NCI-H2196 treated with DMSO at 0.1 percent for 48 hours (cell line): Measurements from ENCODE around the gene SGK1.
"Not testable (repeated sequence)": the region's sequence is repeated elsewhere in the genome, so short reads cannot be mapped to it uniquely, and the experiment has no call there.

ENCODE experiments used
- DNase-seq: peaks from one replicate; lab custom pipeline; 2025; ENCODE audit not compliant: unreplicated experiment; lab: John Stamatoyannopoulos, UW

Gene SGK1

DNA sequence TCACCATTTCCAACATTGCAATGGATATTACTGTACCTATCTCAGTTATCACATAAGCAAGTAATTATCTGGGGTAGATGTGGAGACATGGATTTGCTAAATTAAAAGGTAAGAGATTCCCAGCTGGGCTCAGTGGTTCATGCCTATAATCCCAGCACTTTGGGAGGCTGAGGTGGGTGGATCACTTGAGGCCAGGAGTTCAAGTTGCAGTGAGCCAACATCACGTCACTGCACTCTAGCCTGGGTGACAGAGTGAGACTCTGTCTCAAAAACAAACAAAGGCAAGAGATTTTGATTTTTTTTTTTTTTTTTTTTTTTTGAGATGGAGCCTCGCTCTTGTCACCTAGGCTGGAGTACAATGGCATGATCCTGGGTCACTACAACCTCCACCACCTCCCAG, 62.6 kb downstream of the SGK1 start:
- DNase-seq, result not testable (repeated sequence)

DNA sequence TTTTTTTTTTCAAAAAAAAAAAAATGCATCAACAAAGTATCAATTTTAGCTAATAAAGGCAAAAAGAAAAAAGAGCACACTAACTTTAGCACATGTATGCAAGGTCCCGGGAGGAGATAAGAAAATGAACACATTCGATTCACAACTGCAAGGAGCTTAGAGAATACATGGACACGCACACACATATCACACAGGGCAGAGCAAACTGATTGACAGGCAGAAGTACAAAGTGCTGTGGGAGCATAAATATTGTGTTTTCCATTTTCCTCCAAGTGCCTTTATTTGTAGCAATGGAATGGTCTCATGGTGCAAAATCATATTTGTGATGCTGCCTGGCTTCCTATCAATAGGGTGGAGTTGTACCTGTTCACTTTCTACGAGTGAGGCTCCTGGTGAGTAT, 63.8 kb downstream of the SGK1 start:
- no peak for DNase-seq

DNA sequence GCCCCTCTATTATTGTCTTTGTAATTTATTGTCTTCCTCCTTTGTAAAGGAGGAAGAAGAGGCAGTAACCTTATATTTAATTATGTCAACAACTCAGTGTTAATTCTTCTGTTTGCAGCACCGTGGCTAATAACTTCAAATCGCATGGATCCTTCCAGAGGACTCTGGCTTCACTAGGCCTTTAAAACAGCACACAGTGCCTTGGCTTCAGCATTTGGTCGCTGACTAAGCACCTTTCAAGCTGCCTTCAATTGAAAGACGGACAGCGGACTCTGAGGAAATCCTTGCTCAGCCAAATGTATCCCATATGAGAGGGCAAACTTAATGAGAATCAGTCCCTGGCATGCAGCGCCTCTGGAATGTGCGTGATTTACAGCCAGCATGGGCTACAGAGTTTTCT, 64.2 kb downstream of the SGK1 start:
- DNase-seq, result no peak

DNA sequence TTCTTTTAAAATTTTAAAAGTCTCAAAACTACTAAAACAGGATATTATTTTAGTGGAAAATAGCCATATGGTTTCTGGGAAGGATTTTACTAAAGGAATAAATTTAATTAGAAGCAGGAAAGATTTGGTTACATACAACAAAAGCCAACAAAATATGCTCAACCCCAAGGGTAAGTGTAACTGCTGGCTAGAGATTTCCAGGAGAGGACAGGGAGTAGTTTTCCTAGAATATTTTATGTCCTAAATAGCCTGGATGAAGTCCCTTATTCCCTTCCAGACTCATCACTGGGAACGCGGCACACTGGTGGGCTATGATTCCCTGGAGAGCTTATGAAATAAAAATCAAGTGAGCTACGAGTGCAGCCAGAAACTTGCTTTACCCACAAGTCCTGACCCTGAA, 66.6 kb downstream of the SGK1 start:
- DNase-seq, result no peak

DNA sequence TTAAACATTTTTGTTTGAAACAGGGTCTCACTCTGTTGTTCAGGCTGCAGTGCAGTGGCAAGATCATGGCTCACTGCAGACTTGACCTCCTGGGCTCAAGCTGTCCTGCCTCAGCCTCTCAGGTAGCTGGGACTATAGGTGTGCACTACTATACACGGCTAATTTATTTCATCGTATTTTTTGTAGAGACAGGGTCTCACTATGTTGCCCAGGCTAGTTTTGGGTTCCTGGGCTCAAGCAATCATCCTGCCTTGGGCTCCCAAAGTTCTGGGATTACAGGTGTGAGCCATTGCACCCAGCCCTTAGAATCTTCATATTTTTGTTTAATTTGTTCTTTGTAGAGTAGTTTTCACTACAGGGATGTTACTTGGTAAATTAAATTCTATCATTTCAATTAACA, 67.1 kb downstream of the SGK1 start:
- no peak for DNase-seq

DNA sequence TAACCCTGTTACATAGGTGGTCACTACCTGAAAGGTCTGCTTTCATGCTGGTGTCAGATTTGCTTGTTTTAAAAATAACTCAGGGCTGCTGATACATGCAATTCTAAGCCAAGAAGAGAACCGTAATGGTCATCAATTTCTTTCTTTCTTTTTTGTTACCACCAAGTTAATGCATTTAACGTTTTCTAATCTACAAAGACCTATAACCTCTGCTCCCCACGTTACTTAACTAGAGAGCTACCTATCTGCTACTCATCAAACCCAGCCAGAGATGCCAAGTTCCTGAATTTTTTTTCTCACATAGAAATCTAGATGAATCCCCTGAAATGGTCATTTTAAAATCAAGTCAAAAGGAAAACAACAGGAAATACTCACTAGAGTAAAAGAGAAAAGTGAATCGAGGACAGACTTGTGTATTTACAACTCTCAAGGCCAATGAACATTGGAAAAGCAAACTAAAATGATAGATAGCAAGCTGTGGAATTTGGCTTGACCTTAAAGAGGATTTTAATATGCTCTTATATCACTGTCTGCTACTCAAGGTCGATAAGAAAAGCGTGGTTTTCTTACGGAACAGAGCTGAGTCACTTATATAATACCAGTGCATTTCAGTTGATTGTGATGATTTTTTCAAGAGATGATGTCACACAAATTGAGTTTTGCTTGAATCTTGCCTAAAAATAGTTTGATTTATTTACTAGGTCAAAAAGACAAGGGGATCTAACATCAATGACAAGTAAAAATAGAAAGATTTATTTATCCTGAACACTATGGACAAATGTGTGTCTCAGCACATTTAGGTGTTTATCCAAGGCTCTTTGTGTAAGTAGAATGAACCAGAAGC, 67.9 kb downstream of the SGK1 start:
- no peak for DNase-seq

DNA sequence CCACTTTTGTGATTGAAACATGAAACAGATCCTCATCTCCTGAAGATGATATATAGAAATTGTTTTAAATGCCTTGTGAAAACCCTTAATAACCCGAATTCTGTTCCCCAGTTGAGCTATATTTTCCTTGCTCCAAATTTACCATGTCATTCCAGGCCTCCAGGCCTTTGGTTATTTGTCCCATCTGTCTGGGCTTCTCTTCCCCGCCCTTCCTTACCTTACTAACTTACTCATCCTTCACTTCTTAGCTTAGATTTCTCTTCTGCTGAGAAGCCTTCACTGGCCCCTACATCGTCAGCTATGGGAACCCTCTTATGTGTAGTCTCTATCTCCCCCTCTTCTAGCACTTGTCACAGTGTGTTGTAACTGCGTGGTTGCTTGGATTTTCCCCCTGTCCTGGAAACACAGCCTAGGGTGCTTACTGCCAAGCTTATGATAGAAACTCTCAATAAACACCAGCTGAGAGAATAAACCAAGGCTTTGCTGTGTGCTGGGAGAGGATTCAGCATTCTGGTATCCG, 68.6 kb downstream of the SGK1 start:
- no peak for DNase-seq

DNA sequence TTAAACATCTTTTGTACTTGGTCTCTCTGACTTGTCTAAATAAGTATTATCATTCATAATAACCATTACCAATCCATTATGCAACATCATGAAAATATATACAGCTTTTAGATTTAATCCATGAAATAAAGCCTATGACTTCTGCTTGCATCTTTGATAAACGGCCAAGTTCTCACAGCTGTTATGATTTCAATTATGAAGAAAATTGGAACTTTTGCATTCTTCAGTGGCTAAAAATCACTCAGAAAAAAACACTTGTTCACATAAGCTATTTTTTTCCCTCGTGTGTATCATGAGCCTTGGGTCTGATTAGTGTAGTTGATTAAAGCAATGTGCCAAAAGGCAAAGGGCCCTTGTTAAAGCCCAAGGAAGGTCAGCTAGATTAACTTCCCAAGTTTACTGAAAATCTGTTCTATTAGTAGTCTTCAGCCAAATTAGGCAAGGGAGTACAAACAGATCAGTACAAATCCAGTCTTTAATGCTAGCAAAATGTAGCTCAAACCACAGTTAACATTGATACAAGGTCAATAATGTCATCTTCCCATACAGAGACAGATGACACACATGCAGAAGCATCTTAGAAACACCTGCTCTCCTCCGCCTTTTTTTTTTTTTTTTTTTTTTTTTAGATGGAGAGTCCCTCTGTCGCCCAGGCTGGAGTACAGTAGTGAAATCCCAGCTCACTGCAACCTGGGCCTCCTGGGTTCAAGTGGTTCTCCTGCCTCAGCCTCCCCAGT, 69.9 kb downstream of the SGK1 start:
- no peak for DNase-seq

DNA sequence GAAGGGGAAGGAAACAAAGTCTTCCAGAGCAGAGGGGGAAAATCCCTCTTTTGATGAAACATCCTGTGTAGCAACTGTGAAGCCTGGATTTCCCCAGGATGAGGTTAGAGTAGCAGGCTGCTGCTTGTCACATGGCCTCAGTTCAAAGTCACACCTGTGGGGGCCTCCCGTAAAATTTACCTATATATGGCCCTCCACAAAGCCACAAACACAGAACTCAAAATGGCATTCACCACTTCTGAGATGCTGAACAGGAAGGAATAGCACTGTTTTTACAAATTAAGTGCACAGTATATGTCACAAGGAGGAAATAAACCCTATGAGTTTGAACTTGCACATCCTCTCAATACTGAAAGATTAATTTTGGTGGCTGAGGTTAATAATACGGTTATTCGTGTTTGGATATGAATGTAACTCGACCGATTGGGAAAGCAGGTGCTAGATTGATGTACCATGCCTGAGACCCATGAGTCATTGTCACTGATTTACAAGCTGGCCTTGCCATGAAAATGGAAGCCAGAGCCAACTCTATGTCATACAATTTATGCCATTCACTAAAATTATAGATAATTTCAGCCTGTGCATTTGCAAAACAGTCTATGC, 70.6 kb downstream of the SGK1 start:
- DNase-seq, result no peak

DNA sequence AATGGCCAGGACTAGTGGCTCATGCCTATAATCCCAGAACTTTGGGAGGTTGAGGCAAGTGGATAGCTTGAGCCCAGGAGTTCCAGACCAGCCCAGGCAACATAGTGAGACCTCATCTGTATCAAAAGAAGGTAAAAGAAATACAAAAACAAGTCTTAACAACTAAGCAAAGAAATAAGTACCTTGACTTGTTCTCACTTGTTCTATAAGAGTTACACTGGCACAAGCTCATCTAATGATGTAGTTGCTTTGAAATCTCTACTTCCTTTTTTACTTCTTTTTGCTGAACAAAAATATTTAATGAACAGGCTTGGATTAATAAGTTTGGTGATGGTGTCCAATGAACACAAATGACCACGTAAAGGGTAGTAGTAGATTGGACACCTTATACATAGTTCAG, 72.2 kb downstream of the SGK1 start:
- DNase-seq, result no peak

DNA sequence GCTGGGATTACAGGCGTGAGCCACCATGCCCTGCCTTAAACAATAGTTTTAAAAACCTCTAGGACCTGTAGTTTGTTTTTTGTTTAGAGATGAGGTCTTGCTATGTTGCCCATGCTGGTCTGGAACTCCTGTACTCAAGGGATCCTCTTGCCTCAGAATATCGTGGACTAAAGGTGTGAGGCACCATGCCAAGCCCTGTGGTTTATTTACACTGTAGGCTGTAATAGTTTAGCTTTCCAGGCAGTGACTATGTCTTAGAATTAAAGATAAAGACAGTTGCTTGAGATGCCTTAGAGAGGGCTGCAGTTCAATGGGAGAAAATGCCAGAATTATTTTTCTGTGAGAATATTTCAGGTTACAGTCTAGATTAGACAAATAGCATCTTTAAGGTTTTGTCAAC, 72.9 kb downstream of the SGK1 start:
- DNase-seq, result no peak

DNA sequence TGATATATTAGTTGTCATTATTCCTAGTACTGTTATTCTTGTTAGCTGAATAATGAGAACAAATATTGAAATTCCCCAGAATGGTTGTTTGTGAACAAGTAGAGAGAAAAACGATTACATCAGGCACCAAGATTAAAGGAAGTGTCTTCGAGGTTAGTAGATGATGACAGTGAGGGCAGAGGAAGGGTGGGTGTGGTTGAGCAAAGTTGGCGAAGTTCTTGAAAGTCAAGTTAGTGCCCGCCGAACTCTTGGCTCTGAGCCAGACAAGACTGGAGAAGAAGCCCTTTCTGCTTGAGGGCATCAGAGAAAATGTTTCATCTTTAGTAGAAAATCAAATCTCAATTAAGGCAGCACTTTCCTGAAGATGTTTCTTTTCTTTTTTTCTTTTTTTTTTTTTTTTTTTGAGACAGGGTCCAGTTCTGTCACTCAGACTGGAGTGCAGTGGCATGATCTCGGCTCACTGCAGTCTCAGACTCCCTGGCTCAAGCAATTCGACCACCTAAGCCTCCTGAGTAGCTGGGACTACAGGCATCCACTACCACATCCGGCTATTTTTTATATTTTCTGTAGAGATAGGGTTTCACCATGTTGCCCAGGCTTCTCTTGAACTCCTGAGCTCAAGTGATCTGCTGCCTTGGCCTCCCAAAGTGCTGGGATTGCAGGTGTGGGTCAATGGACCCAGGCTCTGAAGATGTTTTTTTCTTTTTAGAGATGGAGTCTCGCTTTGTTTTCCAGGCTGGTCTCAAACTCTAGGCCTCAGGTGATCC, 77.1 kb downstream of the SGK1 start:
- DNase-seq, result no peak

DNA sequence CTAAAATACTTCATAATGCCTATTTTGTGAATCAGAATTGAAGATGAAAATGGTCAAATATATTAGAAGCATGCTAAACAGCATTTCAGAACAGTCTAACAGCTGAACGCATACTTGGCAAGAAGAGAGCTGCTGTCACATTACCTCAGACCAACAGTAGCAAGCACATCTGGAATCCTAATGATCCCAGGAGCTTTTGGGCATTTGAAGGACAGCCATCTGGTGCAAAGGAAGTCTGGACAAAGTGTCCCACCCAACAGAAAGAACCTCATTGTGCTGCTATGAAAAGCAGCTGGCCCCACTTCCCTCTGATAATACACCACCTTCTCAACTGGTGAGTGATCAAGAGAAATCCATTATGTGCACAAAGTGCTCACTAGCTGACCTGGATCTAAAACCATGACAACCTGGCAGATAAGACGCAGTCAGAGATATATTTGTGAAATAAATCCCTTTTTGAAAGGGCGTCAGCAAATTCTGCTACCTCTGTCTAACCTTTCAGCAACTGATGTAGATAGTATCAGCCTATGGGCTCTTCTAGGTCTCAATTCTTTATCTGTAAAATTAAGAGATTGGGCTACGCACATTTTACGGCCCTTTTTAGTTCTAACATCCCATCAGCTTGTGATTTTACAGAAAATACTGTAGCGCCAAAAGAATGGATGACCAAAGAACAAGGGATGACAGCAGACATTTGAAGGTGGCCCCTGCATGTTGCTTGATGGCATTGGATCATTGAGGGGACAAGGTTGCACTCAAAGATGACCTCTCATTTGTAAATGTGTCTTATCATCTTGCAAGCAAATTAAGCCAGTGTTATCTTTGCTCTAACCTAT, 78.7 kb downstream of the SGK1 start:
- no peak for DNase-seq

DNA sequence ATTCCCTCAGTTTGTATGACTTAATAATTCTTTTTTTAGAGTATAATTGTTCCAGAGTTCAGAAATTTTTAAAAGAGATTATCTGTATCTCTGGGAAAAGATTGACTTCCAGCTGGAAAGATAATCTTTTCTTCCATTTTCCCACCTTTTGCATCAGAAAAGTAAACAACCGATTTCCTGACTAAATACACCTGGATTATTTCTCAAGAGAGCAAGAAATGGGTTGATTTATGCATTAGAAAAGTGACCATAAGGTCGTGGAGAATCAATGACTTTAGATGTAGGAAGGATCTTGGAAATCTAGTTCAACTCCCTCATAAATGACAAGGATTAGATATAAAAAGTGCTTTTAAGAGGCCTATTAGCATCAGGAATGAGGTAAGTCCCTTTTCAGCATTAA, 79.9 kb downstream of the SGK1 start:
- no peak for DNase-seq

DNA sequence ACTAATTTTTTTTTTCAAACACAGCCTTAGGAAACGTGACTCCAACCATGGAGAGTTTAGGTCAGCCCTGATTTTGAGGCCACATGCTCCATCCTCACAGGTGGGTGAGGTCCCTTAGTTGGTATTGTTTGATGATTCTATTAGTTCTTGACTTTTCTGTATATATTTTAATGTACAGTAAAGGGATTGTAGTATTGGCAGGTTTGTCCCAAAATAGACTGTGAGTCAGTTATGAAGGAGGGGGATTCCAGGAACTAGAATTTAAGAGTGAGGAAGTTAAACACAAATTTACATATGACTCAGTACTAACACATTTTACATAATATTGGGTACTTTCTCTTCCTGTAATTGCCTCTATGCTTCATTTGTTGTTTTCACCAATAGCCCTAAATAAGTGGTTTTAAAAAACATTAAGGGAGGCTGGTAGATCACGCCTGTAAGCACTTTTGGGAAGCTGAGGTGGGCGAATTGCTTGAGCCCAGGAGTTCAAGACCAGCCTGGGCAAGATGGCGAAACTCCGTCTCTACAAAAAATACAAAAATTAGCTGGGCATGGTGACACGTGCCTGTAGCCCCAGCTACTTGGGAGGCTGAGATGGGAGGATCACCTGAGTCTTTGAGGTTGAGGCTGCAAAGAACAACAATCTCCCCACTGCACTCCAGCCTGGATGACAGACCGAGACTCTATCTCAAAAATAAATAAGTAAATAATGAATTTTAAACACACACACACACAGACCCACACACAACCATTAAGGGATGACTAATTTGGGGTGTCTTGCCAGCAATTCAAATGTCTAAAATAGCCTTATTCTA, 81.8 kb downstream of the SGK1 start:
- no peak for DNase-seq

DNA sequence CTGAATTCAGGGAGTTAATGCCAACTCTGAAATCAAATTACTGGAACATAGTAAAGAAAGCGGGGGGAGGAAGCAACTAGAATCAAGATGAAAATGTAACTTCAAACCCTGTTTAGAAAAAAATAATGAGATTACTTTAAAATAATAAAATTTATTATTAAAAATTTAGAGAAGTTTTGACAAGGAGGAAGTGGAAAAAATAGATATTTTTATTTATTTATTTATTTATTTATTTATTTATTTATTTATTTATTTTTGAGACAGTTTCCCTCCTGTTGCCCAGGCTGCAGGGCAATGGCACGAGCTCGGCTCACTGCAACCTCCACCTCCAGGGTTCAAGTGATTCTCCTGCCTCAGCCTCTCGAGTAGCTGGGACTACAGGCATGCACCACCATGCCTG, 82.6 kb downstream of the SGK1 start:
- not testable (repeated sequence) for DNase-seq

DNA sequence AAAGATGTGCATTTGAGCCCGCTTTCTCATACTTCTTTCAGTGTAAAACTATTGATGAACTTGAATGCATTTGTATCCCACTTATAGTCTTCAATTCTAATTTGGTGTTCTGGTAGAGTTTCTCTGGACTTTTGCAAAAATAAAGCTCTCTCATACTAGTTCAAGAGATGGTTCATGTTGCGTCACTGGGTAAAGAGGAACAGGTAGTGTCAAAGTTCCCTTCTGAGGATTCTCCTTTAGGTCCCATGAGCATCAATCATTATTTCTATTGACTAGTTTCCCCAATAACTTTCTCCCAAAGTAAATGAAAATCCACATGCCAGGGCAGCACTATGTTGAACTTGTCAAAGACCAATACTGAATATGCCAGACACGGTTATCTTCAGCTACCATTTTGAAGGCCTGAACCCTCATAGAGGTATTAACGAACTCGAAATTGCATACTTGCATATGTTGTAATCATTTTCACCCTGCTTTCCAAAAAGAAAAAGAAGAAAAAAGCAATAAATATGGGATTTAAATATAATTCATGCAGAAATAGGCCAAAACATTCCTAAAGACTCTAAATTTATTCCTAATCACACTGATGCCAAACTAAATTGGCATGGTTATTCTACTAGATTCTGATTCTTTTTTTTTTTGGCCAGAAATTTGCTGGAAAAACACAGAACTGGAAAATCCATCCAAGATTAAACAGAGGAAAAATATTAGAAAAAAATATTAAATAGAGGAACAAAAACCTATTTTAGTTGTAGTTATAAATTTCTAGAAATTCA, 84.5 kb downstream of the SGK1 start:
- DNase-seq, result no peak

DNA sequence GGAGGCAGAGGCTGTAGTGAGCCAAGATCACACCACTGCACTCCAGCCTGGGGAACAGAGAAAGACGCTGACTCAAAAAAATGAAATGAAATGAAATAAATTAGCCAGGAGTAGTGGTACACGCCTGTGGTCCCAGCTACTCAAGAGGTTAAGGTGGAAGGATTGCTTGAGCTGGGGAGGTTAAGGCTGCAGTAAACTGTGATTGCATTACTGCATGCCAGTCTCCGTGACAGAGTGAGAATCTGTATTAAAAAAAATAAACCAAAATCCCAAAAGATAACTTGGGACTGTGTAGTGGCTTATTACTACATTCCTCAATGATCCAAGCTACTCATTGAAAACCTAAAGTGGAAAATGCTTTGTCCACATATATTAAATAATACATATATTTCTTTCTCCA, 87.0 kb downstream of the SGK1 start:
- no peak for DNase-seq
